Stimulated activated CD8-positive, alpha-beta memory T cell treated with anti-CD3 and anti-CD28 coated beads, Interleukin-12 subunit alpha, Interleukin-12 subunit beta, amount 100 ng/mL, for 1 hour (primary cell): ENCODE measurements around the gene NPB.

Source experiments
- DNase-seq: peaks from one replicate; pipeline ENCODE4 v3.0.0-alpha.2; 2020; ENCODE audit warnings: low read depth

Gene NPB

DNA sequence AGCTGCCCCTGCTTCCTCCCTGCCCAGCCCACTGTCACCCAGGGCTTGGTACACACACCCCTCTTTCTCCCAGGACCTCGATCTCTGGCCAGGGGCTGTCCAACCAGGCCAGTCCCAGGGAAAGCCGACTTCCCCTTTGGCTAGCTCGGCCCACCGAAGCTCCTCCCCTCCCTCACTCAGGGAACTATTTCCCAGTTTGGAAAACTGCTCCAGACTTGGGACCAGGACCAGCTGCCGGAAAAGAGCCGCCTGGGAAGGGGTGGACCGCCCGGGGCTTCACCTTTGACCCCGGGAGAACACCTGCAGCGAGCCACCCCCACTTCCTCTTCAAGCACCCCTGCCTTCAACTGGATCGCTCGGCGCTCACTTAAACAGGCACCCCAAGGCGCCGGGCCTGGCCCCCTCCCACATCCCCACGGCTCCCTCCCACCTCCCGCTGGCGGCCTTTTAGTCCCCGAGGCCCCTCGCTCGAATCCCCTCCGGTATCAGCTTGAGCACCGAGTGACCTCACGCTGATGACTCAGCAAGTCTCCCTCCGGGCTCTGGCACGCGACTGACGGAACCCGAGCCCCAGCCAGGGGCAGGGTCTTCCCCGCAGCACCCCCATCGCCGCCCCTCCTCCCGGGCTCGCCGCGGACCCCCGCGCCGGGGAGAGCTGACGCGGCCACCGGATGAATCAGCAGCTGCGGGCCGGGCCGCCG, 24.6 kb downstream of the NPB start:
- peak; percentile 37 for DNase-seq

DNA sequence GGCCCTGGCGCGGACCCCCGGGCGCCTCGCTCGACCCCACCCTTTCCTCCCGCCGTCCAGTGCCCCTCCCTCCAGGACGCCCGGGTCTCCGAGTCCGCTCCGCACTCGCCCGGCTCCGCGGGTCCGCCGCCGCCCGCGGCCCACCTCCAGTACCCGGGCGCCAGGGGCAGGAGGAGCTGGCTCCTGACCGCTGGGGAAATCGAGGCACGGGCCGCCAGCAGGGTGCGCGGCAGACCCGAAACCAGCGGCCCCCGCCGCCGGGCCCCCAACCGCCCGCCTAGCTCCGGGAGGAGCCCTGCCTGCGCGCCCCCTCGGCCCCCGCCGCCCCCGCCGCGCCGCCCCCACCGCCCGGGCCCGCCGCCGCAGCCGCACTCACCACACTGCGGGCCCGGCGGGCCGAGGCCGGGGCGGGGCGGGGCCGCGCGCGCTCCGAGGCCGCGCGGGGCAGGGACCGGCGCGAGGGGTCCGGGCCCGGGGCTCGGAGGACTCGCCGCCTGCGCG, 25.2 kb downstream of the NPB start:
- DNase-seq = no peak

DNA sequence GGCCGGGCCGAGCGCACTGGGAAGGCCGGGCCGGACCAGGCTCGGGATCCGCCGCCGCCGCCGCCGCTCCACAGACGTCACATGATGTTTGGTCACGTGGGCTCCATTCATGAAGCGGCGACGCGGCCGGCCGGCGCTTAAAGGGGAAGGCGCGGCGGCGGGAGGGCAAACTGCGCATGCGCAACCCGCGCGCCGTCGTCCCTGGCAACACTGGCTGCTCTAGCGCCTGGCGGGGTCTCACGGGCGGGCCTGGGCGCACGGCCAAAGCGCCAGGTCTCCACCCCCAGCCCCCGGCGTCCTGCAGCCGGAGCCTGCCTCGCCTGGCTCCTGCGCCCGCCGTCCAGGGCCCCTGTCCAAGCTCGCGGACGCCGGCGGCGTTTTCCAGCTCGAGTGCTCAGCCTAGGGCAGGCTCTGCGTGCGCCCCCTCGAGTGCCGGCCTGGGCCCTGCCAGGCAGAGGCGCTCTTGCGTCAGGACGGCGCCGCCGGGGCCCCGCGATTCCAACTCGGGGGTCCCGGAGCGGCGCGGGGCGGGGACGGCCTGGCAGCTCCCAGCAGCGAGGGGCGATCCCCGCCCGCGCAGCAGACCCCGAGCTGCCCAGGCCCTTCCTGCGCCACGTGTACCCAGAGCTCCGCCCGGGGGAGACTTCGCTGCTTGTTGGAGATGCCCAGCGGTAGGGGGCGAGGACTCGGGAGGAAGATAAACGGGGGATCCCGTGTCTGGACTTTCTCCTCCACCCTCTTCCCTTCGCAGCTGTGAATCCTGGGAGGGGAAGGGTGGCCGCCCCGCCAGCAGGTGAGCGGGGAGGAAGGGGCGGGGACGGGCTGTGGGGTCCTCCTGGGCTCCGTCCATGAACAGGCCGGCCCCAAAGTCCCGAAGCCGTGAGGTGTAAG, 25.9 kb downstream of the NPB start, which contains the start of gene MAFG:
MAFG (minus strand) TSS at position 83 of the 891 bp plus-strand sequence. CDS start 4,550 bp downstream, outside the sequence.
- DNase-seq = peak; percentile 82

DNA sequence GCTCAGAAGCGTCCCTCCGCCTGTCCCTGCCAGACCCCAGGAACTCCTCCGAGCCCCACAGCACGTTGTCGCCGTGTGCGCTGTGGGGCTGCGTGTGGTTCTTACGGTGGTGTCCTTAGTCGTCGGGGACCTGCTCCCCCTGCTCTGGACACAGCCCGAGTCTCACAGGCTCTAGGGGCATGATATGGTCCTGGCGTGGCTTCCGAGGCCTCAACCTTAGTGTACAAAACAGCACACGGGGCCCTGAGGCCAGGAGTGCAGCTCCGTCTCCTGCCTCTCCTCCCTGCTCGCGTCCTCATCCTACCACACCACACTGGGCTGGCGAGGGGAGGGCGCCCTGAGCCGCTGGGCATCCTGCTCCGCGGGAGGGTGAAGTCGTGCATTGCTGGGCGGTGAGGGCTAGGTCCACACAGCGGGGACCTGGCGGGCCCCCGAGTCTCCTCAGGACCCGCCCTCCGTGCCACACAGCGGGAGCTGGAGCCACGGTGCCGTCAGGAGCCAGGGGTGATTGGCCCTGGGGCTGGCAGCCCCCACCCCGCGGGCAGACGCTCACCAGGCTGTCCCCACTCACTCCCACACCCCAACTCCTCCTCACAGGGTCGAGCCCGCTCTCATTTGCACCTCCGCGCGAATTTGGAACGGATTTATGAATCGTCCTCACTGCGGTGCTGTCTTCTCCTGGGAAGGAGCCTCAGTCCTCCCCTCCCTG, 26.7 kb downstream of the NPB start:
- DNase-seq = no peak

DNA sequence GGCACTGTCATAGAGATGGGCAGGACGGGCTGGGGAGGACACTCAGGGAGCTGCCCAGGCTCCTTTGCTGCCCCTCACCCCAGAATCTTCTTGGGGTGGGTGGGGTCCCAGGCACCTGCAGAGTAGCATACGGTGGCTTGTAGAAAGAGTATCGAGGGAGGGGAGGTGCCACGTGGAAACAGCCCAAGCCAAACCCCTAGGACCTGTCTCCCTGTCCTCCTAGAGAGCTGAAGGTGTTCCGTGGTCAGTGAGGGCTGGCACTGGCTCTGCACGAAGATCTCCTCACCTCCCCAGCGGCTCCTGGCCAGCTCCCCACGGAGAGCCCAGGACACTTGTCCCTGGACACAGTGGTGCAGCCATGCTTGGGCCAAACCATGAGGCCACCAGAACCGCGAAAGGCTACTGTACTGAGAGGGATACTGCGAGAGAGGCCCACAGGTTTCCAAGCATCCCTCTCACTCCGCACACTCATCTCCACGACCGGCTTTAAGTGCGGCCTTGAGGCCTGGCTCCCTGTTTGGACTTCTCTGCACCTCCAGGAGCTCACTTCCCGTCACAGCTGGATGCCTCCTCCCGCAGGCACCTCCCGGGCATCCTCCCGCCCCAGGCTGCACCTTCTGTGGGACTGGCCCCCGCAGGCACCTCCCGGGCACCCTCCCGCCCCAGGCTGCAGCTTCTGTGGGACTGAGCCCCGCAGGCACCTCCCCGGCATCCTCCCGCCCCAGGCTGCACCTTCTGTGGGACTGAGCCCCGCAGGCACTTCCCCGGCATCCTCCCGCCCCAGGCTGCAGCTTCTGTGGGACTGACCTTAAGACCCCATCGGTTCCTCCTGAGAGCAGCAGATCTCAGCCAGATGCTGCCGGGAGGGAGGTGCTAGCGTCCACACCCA, 27.5 kb downstream of the NPB start:
- DNase-seq = no peak

DNA sequence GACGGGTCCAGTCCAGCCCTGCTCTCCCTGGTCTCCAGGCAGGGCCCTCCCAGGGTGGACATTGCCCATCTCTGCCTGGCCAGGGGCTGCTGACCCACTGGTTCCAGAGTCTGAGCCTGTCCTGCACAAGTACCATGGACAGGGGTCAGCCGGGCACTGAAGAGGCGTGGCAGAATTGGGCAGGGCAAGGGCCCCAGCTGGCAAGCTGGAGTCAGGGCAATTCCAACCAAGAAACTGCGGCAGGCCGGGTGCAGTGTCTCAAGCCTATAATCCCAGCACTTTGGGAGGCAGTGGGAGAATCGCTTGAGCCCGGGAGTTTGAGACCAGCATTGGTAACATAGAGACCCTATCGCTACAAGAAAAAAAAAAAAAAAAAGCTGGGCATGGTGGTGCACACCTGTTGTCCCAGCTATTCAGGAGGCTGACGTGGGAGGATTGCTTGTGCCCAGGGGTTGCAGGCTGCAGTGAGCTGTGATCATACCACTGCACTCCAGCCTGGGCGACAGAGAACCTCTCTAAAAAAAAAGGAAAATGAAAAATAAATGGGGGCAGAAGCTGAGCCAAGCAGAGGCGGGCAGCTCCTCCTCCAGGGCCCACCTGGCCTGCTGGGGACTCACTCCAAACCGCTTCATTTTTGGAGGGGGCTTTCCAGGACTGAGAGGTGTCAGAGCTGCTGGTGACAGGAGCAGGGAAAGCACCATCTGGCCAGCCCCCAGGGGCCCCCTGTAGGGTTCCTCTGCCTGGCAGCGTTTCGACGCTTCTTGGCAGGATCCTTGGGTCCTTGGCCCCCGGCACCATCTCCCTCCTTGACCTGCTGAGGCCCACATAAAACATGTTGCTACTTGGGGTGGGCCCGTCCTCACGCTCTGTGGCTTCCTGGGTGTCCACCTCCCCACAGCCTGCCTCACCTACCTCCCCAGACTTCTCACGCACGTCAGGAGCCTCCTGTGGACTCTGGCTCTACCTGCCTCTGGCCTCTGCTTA, 28.4 kb downstream of the NPB start:
- DNase-seq = no peak

DNA sequence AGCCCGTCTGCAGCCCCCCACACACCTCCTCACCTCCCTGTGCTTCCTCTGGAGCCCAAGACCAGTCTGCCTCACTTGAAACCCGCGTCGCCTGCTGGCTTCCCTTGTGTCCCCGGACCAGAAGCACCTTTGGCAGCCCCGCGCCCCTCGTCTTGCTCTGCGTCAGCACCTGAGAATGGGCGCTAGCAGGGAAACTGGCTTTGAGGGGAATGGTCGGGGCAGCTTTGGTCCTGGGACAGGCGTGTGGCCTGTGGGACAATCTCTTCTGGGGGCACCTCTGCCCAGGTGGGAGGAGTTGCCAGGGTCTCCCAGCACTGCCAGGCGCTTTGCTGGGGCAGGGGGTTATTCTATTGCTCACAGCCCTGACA, 29.1 kb downstream of the NPB start:
- no peak for DNase-seq

DNA sequence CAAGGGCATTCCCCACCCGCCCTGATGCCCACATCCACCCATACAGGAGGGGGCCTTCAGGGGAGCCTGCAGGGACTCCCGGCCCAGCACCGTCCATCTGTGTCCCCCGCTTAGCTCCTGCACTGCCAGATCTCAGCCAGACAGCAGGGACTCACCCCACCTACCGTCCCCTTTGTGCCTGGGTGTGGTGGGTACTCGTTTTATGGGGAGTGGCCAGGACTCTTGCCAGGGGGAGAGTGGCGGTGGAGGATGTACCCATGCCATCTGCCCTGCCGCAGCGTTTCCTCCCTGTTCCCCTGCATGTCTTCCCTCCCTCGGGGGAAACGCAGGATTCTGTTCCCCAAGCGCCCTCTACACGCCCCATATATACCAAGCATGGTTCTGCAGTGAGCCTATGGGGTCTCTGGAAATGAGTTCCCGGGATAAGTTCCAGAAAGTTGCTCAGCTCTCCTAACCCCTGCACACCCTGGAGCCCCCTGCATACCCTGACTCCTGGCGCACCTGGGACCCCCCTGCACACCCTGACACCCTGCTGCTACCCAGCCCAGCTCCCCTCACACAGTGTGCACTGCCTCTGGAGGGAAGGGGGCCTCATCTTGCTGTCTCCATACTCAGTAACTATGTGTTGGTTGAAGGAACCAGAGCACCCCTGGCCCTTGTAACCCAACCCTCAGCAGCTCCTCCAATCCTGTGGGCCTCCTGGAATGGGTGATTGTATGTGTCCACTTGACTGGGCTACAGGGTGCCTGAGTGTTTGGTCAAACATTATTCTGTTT, 29.7 kb downstream of the NPB start:
- DNase-seq = no peak

DNA sequence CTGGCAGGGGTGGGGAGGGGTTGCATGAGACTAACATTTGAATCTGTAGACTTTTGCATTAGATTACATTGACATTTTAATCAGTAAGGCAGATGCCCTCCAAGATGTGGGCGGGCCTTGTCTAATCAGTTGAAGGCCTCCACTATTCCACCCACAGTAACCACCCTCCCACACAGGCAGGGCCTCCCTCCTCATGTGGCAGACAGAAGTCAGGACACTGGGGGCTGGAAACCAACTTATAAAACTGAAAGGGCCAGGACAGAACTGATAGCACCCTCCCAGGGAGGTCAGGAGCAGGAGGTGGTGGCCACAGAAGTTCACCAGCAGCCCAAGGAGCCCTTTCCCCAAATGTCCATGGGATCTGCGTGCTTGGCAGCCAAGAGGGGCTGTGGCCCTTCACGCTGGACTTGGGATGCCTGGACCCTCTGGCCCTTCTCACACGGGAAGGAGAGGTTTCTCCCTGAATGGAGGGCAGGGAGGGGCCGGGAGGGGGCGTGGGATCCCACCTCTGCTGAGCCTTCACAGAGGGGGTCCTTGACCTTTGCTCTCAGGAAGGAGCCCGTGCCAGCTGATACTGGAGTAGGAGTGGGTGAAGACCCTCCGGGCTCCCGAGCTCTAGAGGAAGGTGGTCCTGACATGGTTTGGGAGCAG, 30.4 kb downstream of the NPB start:
- DNase-seq = no peak

DNA sequence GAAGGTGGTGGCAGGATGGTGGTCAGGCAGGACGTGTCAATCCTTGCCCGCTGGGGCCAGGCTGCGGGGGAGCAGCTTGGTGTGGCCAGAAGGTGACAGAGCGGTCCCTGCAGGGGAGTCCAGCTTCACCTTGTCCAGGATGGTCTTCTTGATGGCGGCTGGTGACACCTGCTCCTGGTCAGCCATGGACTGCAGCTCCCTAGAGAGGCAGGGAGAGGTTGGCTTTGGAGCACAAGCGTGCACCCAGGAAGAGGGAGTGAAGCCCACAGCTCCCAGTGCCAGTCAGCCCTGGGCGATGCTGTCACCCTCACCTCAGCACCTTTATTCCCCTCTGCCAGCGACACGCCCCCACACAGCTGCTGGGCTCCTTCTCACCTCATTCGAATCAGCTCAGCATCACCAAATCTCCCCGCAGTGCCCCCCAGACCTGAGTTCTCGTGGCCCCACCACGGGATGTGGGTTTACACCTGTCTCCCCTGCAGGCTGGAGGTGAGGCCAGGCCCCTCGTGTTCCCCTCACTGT, 31.2 kb downstream of the NPB start:
- no peak for DNase-seq

DNA sequence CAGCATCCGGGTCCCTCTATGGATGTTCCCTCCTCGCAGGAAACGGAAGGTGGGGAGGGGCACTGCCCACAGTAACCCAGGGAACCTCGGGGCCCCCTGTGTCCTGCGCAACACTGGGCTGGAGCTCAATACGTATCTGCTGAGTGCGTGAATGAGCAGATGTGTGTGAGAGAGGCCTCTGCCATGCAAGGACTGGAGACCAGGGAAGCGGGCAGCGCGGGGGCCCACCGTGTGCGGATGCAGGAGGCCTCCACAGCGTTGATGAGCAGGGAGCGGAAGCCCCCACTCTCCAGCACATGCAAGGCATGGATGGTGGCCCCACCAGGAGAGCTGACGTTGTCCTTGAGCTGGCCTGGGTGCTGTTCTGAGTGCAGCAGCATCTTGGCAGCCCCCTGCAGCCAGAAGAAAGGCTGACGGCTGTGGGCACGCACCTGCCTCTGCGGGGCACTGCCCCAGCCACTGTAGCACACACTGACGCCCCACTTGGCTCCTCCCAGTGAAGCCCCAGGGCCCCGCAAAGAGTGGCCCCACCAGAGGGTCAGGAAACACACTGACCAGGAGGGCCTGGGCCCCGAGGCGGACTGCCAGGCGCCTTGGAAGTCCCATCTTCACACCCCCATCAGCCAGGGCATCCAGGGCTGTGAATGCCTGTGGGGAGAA, 32.2 kb downstream of the NPB start:
- no peak for DNase-seq

DNA sequence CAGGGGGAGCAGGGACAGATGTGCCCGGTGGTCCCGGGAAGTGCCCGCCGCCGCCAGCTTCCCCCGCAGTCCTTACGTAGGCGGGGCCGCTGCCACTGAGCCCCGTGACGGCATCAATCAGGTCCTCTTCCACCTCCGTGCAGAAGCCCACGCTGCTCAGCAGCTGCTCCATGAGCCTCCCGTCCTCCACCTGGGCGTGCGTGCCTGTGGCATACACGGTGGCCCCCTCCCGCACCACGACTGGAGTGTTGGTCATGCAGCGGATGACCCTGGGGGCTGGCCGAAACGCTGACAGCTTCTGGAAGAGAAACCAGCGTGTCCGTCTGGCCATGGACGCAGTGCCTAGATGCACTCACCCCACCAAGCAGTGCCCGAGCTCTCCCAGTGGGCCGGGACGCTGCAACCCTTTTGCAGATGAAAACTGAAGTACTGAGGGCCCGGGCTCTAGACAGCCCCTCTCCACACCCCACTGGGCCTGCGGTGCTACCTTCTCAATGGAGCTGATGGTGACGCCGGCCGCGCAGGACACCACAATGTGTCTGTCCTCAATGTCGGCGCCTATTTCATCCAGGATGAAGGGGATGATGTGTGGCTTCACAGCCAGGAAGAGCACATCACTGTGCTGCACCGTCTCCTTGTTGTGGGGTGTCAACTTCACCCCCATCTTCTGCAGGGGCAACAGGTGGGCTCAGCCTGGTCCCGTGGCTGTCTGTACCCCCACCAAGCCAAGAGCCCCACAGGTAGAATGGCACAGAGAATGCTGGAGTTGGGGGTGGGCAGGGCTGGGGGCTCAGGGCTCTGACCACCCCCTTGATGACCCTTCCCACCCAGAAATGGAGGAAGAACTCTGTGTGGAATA, 33.0 kb downstream of the NPB start:
- DNase-seq = no peak

DNA sequence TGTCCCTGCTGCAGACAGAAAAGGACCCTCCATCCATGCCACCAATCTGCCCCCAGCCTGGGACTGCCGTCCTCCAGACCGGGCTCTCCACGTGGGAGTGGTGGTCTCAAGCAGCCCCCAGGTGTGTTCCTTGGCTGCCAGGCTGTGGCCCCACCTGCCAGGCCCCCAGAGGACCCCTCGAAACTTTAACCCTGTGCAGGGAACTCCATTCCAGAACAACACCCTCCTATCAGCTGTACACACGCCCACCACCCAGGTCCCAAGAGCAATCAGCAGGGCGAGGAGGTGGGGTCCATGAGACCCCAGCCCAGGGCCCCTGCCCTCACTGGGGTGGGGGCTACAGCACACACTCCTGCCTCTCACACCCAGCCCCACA, 33.7 kb downstream of the NPB start:
- no peak for DNase-seq

DNA sequence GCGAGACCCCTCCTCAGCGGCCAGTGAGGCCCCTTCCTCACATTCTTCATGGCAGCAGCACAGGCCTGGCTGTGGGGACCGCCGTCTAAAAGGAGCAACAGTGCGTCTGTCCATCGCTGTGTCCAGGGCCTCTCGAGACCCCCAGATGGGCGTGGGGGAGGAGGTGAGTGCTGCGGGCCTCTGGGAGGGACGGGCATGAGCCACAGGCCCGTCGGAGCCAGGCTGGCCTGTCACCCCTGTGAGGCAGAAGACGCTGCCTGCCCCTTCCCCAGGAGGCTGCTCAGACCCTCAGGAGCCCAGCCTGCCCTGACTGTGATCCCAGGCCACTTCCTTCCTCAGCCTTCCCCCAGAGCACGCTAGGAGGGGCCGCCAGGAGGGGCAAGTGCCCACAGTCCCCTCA, 37.2 kb downstream of the NPB start:
- no peak for DNase-seq

DNA sequence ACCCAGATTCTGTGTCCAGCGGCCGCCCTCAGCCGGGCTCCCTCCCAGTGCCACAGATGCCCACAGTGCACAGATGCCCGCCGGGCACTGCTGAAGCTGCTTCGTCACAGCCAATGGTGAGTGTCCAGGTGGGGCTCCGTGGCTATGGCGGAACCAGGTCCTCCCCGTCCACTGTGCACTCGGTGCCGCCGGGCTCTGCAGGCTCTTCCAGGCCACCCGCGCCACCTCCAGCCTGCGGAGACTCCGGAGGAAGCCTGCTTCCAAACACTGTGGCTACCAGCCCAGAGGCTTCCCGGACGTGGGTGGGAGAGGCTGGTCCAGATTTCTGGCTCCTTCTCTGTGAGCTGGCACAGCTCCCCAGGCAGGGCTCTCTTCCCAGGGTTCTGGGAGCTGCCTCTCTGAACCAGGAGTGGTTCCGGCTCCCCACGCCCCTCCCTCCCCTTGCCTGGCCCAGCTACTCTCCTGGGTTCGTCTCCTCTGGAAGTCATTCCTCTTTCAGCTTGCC, 37.9 kb downstream of the NPB start:
- DNase-seq = no peak

DNA sequence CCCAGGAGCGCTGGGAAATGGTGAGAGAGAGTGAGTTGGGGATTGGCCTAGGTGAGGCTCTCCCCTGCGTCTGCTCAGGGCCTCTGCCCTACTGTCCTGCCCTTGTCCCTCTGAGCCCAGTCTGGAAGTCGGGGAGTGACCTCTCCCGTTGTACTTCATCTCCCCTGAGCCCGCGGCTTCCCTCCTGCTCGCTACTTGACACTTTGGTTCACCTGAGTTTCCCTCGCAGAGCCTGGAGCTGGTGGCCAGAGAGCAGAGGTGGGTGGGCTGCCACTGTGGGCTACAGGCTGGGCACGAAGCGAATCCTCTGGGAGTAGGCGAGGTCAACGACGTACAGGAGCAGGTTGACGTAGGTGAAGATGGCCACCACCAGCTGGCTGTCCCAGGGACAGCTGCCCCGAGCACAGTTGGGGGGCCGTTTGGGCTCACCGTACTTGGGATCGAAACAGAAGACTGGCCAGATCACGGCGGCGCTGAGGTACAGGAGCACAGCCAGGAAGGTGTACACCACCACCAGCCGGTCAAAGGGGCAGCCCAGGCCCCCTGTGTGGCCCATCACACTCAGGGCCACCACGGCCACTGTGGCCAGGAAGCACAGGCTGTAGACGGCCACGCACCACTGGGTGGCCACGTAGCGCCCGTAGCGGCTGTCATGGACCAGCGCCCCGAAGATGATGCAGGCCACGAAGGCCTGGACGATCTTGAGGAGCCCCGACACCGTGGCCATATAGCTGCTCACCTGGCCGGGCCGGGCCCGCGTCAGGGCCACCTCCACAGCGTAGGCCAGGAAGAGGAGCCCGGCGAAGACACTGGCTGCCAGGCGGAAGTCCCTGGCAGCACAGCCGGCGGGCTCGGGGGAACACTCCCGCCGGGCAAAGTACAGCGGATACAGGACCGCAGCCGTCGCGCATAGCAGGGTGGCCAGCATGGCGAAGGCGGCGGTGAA, 38.8 kb downstream of the NPB start:
- no peak for DNase-seq
